IPS-NIHi11 (cell line): Measurements from ENCODE around the gene IPPK.
"Not testable (repeated sequence)": the region's sequence is repeated elsewhere in the genome, so short reads cannot be mapped to it uniquely, and the experiment has no call there.

Experiments
- DNase-seq: peaks from one replicate; pipeline ENCODE4 v3.0.0; 2012; ENCODE audit warnings: mixed read lengths, low spot score

IPPK gene

GRCh38 chr9:92595075-92595474 lies 74.9 kb downstream of the IPPK start:
- DNase-seq, result not testable (repeated sequence)

DNA sequence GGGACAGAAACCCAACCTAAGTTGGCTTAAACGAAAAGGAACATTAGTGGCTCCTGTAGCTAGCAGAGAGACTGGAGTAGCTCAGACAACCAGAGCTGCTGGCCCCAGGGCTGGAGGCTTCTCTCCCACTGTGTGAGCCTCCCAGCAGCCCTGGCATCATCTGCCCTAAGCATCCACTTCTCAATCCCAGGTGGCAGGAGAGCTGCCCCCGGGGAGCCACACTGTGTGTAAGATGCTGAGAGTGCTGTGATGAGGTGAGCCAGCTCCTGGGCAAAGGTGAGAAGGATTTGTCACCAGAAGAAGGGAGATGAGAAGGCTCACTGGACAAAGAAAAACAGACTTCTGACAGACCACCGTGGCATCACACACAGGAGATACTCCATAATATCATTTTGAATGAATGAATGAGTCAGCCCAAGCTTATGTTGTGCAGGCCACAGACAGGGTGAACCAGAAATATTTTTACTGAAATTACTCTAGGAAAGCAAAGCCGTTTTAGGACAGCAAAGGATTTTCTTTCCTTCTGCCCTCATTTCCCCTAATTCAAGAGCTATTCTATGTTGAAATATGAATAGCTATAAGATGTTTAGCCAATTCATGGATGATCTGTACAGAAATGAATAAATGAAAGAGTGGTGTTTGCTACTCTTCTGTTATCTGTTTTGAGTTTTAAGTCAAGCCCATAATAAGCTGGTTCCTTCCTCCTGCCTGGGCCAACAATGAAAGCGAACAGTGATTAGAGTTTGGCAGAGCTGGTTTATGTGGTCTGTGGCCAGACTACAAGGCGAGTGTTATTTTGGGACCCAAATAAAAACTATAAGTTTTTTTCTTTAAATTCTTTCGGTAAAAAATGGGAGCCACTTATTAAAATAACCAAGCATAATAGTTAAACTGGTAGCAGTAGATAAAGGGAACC lies 76.7 kb downstream of the IPPK start:
- no peak for DNase-seq

- no peak for DNase-seq
These were observed 77.4 kb downstream of the IPPK start for GRCh38 chr9:92592537-92592936.

GRCh38 chr9:92590377-92590776 lies 79.6 kb downstream of the IPPK start:
- no peak for DNase-seq

DNA sequence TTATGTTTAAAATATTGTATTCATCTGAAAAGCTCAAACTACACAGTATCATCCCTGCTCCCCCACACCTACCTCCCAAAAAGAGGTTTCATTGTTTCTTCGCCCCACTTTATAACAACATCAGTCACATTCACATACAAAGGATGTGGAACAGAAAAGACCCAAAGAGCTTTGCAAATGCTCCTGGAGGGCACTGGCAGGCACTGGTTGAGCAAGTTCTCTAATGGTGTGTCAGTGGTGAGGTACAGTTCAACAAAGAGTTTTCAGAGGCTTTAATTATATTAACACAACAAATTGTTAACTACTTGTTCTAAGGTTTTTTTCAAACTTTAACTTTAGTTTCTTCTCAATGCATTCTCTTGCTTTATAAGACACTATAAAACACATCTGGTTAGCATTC lies 80.0 kb downstream of the IPPK start:
- DNase-seq, result no peak

DNA sequence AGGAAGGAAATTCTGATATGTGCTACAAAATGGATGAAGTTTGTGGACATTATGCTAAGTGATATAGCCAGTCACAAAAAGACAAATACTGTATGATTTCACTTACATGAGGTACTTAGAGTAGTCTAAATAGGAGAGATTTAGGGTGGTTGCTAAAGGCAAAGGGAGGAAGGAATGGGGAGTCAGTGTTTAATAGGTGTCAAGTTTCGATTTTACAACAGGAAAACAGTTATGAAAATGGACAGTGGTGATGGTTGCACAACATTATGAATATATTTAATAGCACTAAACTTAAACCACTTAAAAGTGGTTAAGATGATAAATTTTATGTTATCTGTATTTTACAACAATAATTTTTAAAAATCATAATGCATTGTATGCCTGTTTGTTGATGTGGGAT lies 93.8 kb downstream of the IPPK start:
- no peak for DNase-seq

- not testable (repeated sequence) for DNase-seq
These were observed 96.3 kb downstream of the IPPK start for GRCh38 chr9:92573612-92574011.

DNA sequence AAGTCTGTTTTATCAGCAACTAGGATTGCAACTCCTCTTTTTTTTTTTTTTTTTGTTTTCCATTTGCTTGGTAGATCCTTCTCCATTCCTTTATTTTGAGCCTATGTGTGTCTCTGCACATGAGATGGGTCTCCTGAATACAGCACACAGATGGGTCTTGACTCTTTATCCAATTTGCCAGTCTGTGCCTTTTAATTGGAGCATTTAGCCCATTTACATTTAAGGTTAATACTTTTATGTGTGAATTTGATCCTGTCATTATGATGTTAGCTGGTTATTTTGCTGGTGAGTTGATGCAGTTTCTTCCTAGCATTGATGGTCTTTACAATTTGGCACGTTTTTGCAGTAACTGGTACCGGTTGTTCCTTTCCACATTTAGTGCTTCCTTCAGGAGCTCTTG lies 98.1 kb downstream of the IPPK start:
- DNase-seq, result not testable (repeated sequence)

DNA sequence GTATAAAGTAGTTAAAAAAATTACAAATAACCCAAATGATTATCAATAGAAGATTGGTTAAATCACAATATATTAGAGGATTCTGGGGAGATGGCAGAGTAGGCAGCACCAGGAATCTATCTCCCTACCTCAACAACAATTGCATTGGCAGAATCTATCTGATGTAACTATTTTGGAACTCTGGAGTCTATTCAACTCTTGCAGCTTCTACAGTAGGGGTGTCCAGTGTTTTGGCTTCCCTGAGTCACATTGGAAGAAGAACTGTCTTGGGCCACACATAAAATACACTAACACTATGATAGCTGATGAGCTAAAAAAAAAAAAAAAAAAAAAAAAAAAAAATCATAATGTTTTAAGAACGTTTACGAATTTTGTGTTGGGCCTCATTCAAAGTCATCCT lies 104.9 kb downstream of the IPPK start:
- DNase-seq, result no peak

DNA sequence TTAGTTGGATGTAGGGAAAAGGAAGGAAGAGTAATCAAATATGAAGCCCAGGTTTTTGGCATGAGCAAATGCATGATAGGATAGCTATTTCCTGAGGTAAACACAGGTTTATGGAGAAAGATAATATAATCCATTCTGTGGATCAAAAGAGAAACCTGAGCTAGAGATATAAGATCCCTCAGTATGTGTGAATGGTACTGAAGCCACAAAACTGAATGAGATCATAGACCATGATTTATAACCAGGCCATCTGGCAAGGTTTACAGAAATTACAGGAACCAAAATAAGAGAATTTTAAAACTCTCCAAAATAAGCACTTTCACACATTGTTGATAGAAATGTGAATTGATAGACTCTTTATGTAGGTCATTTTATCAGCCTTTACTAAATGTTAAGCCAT lies 105.4 kb downstream of the IPPK start:
- DNase-seq, result no peak
